Measurements from ENCODE around the gene ZC3H10.
"Not testable (repeated sequence)": the region's sequence is repeated elsewhere in the genome, so short reads cannot be mapped to it uniquely, and the experiment has no call there.

The ZC3H10 gene

DNA sequence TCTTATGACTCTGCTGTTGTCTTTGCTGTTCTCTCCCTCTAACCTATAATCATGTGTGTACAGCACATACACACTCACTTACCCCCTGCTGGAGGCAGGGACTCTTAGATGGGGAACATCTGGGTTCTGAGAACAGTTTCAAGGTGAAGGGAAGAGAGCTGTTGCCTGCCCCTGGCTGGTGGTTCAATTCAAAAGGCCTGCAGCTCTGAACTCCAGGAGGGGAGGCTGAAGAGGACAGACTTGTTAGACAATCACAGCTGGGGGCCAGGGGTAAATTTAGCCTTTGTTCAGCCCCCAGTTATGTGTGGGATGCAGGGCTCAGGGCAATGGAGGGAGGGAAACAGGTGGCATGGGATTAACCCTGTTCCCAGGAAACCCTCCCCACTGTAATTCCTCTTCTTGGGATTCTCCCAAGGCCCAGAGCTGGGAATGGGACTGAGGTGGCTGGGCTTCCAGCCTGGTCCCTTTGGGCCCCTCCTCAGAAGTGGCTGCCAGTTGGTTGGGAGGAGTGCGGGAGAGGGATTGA, 36.2 kb downstream of the ZC3H10 start:
- DNase-seq (ENCODE audit: low read depth) = no peak
- TF ChIP-seq, protein P1, sequence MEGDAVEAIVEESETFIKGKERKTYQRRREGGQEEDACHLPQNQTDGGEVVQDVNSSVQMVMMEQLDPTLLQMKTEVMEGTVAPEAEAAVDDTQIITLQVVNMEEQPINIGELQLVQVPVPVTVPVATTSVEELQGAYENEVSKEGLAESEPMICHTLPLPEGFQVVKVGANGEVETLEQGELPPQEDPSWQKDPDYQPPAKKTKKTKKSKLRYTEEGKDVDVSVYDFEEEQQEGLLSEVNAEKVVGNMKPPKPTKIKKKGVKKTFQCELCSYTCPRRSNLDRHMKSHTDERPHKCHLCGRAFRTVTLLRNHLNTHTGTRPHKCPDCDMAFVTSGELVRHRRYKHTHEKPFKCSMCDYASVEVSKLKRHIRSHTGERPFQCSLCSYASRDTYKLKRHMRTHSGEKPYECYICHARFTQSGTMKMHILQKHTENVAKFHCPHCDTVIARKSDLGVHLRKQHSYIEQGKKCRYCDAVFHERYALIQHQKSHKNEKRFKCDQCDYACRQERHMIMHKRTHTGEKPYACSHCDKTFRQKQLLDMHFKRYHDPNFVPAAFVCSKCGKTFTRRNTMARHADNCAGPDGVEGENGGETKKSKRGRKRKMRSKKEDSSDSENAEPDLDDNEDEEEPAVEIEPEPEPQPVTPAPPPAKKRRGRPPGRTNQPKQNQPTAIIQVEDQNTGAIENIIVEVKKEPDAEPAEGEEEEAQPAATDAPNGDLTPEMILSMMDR (IDR thresholded peaks at IDR 0.05; ENCODE audit: low read length, missing control alignments) = no peak
- H3K4me3 ChIP-seq (replicated peaks; ENCODE audit: low read depth, low read length) = no peak overlapping the region

DNA sequence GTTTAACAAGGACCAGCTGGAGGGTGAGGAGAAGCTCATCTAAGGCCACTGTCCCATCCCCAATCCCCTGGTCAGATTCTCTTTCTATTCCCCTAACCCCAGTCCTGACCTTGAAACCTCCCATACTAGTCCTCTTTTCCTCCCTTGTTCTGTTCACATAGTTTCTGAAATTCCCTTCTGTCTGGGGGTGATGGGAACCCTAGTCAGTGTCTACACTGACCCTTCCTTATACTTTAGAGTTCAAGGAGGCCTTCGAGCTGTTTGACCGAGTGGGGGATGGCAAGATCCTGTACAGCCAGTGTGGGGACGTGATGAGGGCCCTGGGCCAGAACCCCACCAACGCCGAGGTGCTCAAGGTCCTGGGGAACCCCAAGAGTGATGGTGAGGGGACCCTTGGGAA, 36.8 kb downstream of the ZC3H10 start:
- TF ChIP-seq, protein P1 (IDR thresholded peaks at IDR 0.05; ENCODE audit: low read length, missing control alignments) = no peak
- no peak overlapping the region for H3K4me3 ChIP-seq (replicated peaks; ENCODE audit: low read depth, low read length)
- DNase-seq (ENCODE audit: low read depth) = no peak

DNA sequence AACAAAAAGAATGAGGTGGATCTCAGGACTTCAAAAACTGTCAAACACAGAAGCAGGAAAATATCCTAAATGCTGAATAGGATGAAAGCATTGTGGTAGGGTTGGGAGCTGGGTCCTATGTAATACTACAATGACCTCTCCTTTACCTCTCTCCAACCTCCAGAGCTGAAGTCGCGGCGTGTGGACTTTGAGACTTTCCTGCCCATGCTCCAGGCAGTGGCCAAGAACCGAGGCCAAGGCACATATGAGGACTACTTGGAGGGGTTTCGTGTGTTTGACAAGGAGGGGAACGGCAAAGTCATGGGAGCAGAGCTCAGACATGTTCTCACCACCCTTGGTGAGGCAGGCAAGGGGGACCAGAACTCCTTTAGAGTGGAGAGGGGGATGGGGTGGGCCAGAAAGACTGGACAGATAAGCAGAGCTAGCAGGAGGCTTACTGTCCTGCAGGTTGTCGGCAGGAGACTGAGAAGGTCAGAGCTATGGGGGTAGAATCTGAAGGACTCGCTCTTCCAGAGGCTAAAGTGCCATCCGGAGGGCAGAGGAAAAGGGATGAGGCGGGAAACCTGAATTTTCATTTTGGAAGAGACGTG, 37.3 kb downstream of the ZC3H10 start:
- TF ChIP-seq, protein P1 (IDR thresholded peaks at IDR 0.05; ENCODE audit: low read length, missing control alignments) = no peak
- no peak overlapping the region for H3K4me3 ChIP-seq (replicated peaks; ENCODE audit: low read depth, low read length)
- no peak for DNase-seq (ENCODE audit: low read depth)

DNA sequence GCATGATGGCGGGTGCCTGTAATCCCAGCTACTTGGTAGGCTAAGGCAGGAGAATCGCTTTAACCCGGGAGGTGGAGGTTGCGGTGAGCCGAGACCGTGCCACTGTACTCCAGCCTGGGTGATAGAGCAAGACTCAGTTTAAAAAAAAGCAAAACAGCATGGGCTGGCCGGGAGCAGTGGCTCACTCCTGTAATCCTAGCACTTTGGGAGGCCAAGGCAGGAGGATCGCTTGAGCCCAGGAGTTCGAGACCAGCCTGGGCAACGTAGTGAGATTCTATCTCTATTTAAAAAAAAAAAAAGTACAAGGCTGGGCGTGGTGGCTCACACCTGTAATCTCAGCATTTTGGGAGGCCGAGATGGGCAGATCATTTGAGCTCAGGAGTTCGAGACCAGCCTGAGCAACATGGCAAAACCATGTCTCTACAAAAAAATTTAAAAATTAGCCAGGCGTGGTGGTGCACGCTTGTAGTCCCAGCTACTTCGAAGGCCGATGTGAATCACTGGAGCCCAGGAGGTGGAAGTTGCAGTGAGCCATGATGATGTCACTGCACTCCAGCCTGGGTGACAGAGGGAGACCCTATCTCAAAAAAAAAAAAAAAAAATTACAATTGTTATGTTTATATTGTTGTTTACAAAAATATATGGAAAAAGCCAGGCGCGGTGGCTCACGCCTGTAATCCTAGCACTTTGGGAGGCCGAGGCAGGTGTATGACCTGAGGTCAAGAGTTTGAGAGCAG, 38.6 kb downstream of the ZC3H10 start:
- DNase-seq (ENCODE audit: low read depth) = not testable (repeated sequence)

DNA sequence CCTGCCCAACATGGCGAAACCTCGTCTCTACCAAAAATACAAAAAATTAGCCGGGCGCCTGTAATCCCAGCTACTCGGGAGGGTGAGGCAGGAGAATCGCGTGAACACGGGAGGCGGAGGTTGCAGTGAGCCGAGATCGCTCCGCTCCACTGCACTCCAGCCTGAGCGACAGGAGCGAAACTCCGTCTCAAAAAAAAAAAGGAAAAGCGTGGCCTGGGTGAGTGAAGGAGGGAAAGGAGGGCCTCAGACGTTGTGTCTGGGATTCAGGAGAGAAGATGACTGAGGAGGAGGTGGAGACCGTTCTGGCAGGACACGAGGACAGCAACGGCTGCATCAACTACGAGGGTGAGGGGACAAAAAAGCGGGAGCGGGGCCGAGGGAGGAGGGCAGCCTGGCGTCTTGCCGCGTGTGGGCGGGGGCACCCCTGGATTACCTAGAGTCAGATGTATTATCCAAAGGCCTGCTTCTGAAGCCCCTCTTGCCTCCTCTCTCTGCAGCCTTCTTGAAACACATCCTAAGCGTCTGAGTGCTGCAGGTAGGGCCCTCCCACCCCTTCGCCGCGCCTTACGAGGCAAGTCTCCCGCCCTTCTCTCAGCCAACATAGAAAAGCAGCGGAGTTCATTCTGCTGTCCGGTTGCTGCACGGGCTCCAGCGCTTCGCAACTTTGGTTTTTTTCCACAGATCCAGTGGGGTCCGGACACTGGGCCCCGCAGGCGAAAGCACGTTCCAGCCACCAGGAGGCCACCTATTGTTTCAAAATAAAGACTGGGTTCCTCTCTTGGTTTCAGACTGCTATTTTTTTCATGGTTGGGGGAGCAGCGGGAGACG, 39.3 kb downstream of the ZC3H10 start:
- TF ChIP-seq, protein P1 (IDR thresholded peaks at IDR 0.05; ENCODE audit: low read length, missing control alignments) = peak; percentile 72
- peak overlapping the region; percentile 99 for H3K4me3 ChIP-seq (replicated peaks; ENCODE audit: low read depth, low read length)
- peak; percentile 89 for DNase-seq (ENCODE audit: low read depth)

More for the DNA sequence above, 38.6 kb downstream of the ZC3H10 start:
- H3K4me3 ChIP-seq (replicated peaks; ENCODE audit: low read depth, low read length) = peak overlapping the region; percentile 99

DNA sequence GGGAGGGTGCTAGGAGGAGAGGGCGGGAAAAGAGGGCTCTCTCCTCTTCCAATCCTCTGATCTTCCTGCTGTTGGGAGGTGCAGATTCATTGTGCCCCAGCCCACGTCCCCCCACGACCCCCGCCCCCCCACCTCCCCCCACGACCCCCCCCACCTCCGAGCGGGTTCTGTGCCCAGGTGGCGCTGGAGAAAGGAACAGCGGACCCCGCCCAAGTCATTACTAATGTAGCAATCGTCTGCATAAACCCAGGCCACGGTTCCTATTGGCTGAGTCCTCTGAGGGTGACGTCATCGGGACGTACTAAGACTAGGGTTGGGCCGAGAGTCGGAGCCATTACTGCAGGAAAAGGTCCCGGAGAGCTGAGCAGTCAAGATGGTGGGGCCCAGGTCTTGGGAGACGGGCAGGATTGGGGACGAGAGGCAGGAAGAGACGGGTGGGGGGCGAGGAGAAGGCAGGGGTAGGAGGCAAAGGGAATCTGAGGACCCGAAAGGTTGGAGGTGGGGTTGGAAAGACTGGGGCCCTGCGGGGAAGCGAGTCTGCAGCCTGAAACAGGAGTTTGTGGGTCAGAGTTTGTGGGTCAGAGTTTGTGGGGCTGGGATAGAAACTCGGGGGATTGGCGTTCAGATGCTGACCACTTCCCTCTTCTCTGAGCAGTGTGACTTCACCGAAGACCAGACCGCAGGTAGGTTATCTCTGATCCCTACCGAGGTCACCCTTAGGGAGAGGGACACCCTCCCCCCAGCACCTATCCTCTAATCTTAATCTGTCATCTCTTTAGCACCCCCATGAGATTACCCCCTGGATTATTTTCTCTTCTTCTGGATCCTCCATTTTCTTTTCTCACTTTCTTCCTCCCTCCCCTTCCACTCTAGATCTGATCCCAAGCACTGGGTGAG, 40.2 kb downstream of the ZC3H10 start, which contains the start of gene MYL6:
MYL6 (plus strand) TSS at position 331 of the 897 bp plus-strand sequence; CDS start at position 374, 43 bp downstream.
- H3K4me3 ChIP-seq (replicated peaks; ENCODE audit: low read depth, low read length) = peak within 1 kb of the TSS; percentile 99

More for the DNA sequence above, 40.2 kb downstream of the ZC3H10 start, which contains the start of gene MYL6:
- peak; percentile 99 for DNase-seq (ENCODE audit: low read depth)
- TF ChIP-seq, protein P1 (IDR thresholded peaks at IDR 0.05; ENCODE audit: low read length, missing control alignments) = no peak

Measured in fibroblast of pulmonary artery (primary cell).